ENCODE measurements around the gene GTPBP3.
A peak's percentile ranks its signal among the peaks of the same experiment; 100 is the strongest.

Gene GTPBP3

DNA sequence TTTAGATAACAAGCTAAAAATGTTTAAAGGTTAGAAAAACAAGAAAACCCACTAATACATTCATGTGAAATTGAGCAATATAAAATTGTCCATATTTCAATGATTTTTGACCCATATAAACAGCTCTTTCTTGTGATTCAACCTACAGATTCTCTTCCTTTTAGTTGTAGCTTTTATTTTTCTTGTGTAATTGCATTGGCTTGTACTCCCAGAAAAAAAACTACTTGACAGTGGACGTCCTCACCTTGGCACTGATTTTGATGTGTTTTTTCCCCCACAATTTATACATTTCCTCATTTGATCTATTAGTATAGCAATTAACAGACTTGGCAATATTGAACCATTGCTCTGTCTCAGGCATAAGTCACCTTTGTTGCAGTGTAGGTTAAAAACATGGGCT lies 51.9 kb downstream of the GTPBP3 start:
- no peak for DNase-seq

DNA sequence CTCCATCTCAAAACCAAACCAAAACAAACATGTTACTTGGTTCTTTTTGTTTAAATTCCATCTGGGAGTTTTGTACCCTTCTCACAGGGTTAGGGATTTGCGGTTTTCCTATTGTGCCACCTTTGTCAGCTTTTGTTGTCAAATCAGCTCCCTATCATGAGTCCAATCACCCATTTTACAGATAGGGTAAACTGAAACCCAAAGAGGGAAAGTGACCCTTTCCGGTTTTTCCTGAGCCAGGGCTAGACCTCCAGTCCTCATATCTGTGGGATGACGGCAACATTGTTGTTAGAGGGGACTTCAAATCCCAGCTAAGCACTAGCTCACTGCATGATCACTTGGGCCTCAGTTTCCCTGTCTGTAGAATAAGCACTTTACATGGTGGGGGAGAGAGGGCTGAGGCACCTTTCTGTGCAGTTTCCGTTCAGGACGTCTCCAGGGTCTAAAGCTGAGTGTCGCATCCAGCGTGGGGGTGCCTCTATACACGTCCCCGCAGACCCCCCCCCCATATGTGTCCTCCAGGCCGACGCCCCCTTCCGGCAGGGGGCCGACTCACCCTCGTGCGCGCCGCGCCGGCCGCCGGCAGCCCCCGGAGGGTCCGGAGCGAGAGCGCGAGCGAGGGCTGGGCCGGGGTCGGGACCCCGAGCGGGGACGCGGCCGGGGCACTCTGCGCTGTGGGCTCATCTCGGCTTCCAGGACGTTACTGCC lies 52.8 kb downstream of the GTPBP3 start:
- no peak for DNase-seq

DNA sequence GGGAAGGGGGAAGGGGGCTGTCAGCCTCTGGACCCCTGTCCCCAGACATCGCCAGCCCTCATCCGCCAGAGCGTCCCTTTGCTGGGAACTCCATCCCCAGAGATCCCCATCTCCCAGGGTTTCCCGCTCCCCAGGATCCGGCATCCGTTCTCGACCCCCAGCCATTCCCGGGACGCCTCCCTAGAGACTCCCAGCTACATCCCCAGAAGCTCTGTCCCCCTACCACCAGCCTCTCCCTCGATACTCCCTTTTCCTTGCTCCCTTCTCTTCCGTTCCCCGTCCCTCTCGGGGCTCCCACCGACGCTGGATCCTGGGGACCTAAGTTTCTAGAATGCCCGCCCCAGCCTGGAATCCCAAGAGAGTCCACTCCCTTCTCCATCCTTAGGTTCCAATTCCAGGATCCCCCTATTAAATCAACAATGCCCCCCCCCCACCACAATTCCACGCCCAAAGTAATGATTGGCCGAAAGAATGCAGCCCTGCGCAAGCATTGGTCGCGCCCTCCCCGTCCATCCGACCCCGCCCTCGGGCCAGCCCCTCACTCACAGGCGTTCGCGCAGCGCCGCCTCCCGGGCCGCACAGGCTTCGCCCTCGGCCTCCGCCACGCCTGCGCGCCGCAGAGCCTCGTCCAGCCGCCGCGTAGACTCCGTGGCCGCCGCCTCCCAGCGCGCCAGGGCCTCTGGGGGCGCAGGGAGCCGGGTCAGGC lies 53.5 kb downstream of the GTPBP3 start:
- DNase-seq = peak; percentile 92

DNA sequence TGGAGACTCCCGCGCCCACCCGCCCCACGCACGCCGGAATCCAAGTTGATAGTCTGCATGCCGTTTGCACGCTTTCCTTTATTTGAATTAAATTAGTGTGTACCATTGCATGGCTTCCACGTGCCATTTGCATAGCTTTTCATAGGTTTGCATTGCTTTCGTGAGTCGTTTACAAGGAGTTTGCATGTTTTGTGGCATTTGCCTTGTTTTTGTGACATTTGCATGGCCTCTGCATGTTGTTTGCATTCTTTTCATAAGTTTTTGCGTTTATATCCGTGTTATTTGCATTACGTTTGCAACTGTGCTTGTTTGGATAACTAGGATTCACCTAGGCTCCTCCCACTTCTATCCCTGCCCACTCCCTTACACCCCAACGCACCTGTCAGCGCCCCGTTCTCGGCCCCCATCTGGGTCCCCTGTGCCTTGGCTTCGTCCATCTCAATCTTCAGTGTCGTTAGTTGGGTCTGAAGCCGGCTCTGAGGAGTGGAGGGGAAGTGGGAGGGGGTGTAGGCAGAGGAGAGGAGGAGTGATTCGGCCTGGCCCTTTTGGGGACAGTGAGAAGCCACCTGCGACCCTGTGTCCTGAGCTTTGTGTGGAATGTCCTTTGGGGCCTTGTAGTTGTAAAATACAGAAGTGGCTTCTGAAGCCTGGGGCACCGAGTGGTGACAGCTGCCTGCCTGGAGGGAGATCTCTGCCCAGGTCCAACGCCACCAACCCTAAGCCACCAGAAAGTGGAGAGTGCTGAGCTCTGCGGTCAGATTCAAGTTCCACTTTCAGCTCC lies 54.2 kb downstream of the GTPBP3 start:
- no peak for DNase-seq

All from COR-L47 (cell line).